Kidney (tissue), 14 donors: Measurements from ENCODE around the gene ARHGAP26. TPM values are rescaled to one million over a fixed set of nuclear protein-coding genes. Genes with fewer than 3 reads are reported as not detected.

Experiments
- DNase-seq, 5 donors: peaks; one replicate each; pipeline ENCODE4 v3.0.0-alpha.2; 2013 to 2020
- FAIRE-seq: peaks from 2 replicates; lab custom pipeline; 2012; peaks lifted over from hg19 to GRCh38; lab: Jason Lieb, UNC
- H3K27ac ChIP-seq, 2 donors: one replicate each; pipeline ENCODE4 v1.7.0; 2013; ENCODE audit warnings: low read depth in 2 of 2, low read length in 2 of 2, inconsistent platforms in 1 of 2
- H3K27me3 ChIP-seq: one replicate; pipeline ENCODE4 v1.7.1; 2013; ENCODE audit warnings: low read length, inconsistent platforms; ENCODE audit not compliant: control insufficient read depth, insufficient read depth
- H3K36me3 ChIP-seq, 3 donors: one replicate each; pipeline versions ENCODE4 v1.7.0 to v1.7.1; 2013; ENCODE audit warnings: low read length in 3 of 3, control low read depth in 1 of 3, inconsistent platforms in 1 of 3; ENCODE audit not compliant: insufficient read depth in 3 of 3, control insufficient read depth in 2 of 3
- H3K4me1 ChIP-seq, 3 donors: one replicate each; pipeline versions ENCODE4 v1.7.0 to v1.7.1; 2013; ENCODE audit warnings: low read length in 3 of 3, inconsistent platforms in 1 of 3, low read depth in 1 of 3; ENCODE audit not compliant: control insufficient read depth in 2 of 3, insufficient read depth in 2 of 3
- H3K4me3 ChIP-seq, 3 donors: one replicate each; pipeline versions ENCODE4 v1.7.0 to v1.8.1; 2013; ENCODE audit warnings: low read length in 3 of 3, control low read depth in 1 of 3, inconsistent platforms in 1 of 3
- H3K9ac ChIP-seq, 3 donors: one replicate each; pipeline versions ENCODE4 v1.7.0 to v1.7.1; 2013; ENCODE audit warnings: low read length in 3 of 3, control low read depth in 1 of 3, inconsistent platforms in 1 of 3
- H3K9me3 ChIP-seq, 3 donors: one replicate each; pipeline versions ENCODE4 v1.7.0 to v1.7.1; 2013; ENCODE audit warnings: low read length in 3 of 3, control low read depth in 1 of 3, inconsistent platforms in 1 of 3; ENCODE audit not compliant: control insufficient read depth in 2 of 3, insufficient read depth in 1 of 3
- CTCF ChIP-seq: IDR thresholded peaks from 3 replicates; pipeline ENCODE4 v1.5.1; 2012; ENCODE audit warnings: mild to moderate bottlenecking, moderate library complexity, borderline replicate concordance; ENCODE audit not compliant: insufficient read depth; ENCODE audit errors: extremely low read depth
- intact Hi-C: fragments of 100-400 bp; cut with DNase I; formaldehyde crosslinking; loops from one replicate; pipeline ENCODE4 v1.11.1; 2022
- polyA plus RNA-seq: library from polyadenylated mRNA; stranded (reverse); fragments of 350-450 nt; fragmentation: Illumina TruSeq; extraction: RNeasy Lipid Tissue Mini Kit (QIAGEN cat#74804); gene quantifications from one replicate; pipeline ENCODE4 v1.2.3, GENCODE V29; 2014; ENCODE audit warnings: low read depth, low replicate concordance; ENCODE audit not compliant: insufficient read depth
- total RNA-seq: library from RNA; stranded (reverse); fragmentation: NEBNext Ultra II Directional; extraction: Animal tissue kit (Norgen Biotek cat#: 25700); gene quantifications from one replicate; pipeline ENCODE4 v1.2.1, GENCODE V29; 2021
- donor health status: control.
- donor health status: control.
- donor health status: control.
- donor health status: control.
- donor health status: control.
- donor health status: DM: yes; HTN: yes; CAD: no.
- donor health status: Normal renal cell carcinoma (clear cell type).

Gene ARHGAP26
- total and polyA plus RNA-seq, 2 donors from 2014 or later = 2.5 to 85.7 TPM

- Histone ChIP-seq H3K9ac (no peak overlapping the region), H3K27me3 (no peaks in the 10 kb centered on the region), H3K36me3 (no peaks in the 10 kb centered on the region), H3K27ac (no peak overlapping the region), H3K4me3 (no peak overlapping the region), H3K4me1 (peaks cover 0 to 5% (median 2%) of the 10 kb centered on the region in 3 donors), H3K9me3 (no peaks in the 10 kb centered on the region)
- FAIRE-seq (no peak), DNase-seq (no peak)
- intact Hi-C loops = no loop called here
- TF ChIP-seq CTCF = no peak
These were observed 400.8 kb downstream of the ARHGAP26 start for GRCh38 chr5:143170977-143171376.

GRCh38 chr5:143172739-143173138 lies 402.6 kb downstream of the ARHGAP26 start:
- no peak overlapping the region for H3K9ac ChIP-seq
- H3K36me3 ChIP-seq = no peaks in the 10 kb centered on the region
- intact Hi-C loops = no loop called here
- DNase-seq (no peak), FAIRE-seq (no peak)
- no peaks in the 10 kb centered on the region for H3K27me3 ChIP-seq
- no peak overlapping the region for H3K4me3 ChIP-seq
- peaks cover 0 to 5% (median 0%) of the 10 kb centered on the region in 3 donors for H3K4me1 ChIP-seq
- TF ChIP-seq CTCF = no peak
- no peak overlapping the region for H3K27ac ChIP-seq
- no peaks in the 10 kb centered on the region for H3K9me3 ChIP-seq

- intact Hi-C loops = no loop called here
- no peak for TF ChIP-seq CTCF
- H3K27ac ChIP-seq = no peak overlapping the region
These were observed 403.1 kb downstream of the ARHGAP26 start for GRCh38 chr5:143173139-143173889.

More at GRCh38 chr5:143173139-143173889, 403.1 kb downstream of the ARHGAP26 start:
- no peak overlapping the region for H3K9ac ChIP-seq
- DNase-seq (no peak), FAIRE-seq (no peak)
- H3K4me1 ChIP-seq = peaks cover 0 to 5% (median 0%) of the 10 kb centered on the region in 3 donors
- no peaks in the 10 kb centered on the region for H3K9me3 ChIP-seq
- no peak overlapping the region for H3K4me3 ChIP-seq
- H3K36me3 ChIP-seq = no peaks in the 10 kb centered on the region
- no peaks in the 10 kb centered on the region for H3K27me3 ChIP-seq
